LHCN-M2 (cell line): ENCODE measurements around the gene LAMB1. TPM values are rescaled to one million over a fixed set of nuclear protein-coding genes. Genes with fewer than 3 reads are reported as not detected.

ENCODE experiments used
- DNase-seq: peaks from one replicate; pipeline ENCODE4 v3.0.0-alpha.2; 2012; ENCODE audit warnings: low read depth
- total RNA-seq: library from RNA; depleted of rRNA; stranded (reverse); fragments of >200 nt; gene quantifications from 2 replicates; pipeline ENCODE4 v1.2.3, GENCODE V29; 2014

The LAMB1 gene
- total RNA-seq, 1 experiment from 2014 or later: 161 TPM

- DNase-seq: peak; percentile 20
Measured at GRCh38 chr7:107998660-107999480, 4.1 kb downstream of the LAMB1 start.

- peak; percentile 43 for DNase-seq
Measured at GRCh38 chr7:107998150-107998549, 4.8 kb downstream of the LAMB1 start.

- DNase-seq: peak; percentile 74
Measured at GRCh38 chr7:107996072-107996882, 6.7 kb downstream of the LAMB1 start.

GRCh38 chr7:107995184-107996071, 7.5 kb downstream of the LAMB1 start:
- peak; percentile 99 for DNase-seq

GRCh38 chr7:107994421-107995030, 8.4 kb downstream of the LAMB1 start:
- no peak for DNase-seq

GRCh38 chr7:107993891-107994291, 9.1 kb downstream of the LAMB1 start:
- peak; percentile 53 for DNase-seq

GRCh38 chr7:107989618-107990373, 13.2 kb downstream of the LAMB1 start:
- DNase-seq: peak; percentile 97

- DNase-seq: peak; percentile 24
Measured at GRCh38 chr7:107982918-107983389, 20.0 kb downstream of the LAMB1 start.

GRCh38 chr7:107982042-107982840, 20.7 kb downstream of the LAMB1 start:
- no peak for DNase-seq

- no peak for DNase-seq
Measured at GRCh38 chr7:107981466-107981865, 21.5 kb downstream of the LAMB1 start.

- no peak for DNase-seq
Measured at GRCh38 chr7:107980671-107981190, 22.2 kb downstream of the LAMB1 start.

GRCh38 chr7:107980171-107980570, 22.8 kb downstream of the LAMB1 start:
- no peak for DNase-seq

- DNase-seq: no peak
Measured at GRCh38 chr7:107978815-107979408, 24.0 kb downstream of the LAMB1 start.

GRCh38 chr7:107977048-107977447, 25.9 kb downstream of the LAMB1 start:
- no peak for DNase-seq

GRCh38 chr7:107976620-107977019, 26.3 kb downstream of the LAMB1 start:
- DNase-seq: no peak

GRCh38 chr7:107975394-107976013, 27.5 kb downstream of the LAMB1 start:
- no peak for DNase-seq

GRCh38 chr7:107973861-107974260, 29.1 kb downstream of the LAMB1 start:
- peak; percentile 37 for DNase-seq

GRCh38 chr7:107972941-107973376, 30.0 kb downstream of the LAMB1 start:
- DNase-seq: no peak
